ENCODE measurements around the gene KIT.

KIT gene

DNA sequence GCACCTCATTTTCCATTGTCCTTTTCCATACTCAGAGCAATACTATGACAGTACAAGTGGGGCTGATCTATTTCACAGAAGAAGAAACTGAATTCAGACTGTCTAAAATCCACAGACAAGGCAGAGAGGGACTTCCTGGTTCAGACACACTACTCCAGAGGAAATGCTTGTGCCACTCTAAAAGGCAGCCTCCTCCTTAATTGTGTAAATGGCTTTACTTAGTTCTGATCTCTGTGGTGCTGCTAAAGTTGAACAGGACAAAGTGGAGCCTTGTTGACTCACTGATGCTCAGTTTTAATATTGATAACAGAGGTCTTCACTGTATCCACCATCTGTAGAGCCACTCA is 122.4 kb downstream of the KIT start:
- H3K27me3 ChIP-seq (ENCODE audit: insufficient read depth, low read length): no peaks in the 10 kb centered on the region
- H3K36me3 ChIP-seq (ENCODE audit: insufficient read depth, low read length): no peaks in the 10 kb centered on the region
- no peak overlapping the region for H3K9ac ChIP-seq (ENCODE audit: low read length)
- no peak overlapping the region for H3K4me2 ChIP-seq (ENCODE audit: low read length)
- H4K20me1 ChIP-seq (ENCODE audit: insufficient read depth, low read length): no peaks in the 10 kb centered on the region
- no peaks in the 10 kb centered on the region for H3K9me2 ChIP-seq (ENCODE audit: low read depth, low read length)
- H3K4me1 ChIP-seq (ENCODE audit: insufficient read depth, low read length, severe bottlenecking): no peaks in the 10 kb centered on the region
- no peak overlapping the region for H2AFZ ChIP-seq (ENCODE audit: low read length)
- no peak for TF ChIP-seq EZH2 (IDR thresholded peaks at IDR 0.05; ENCODE audit: borderline replicate concordance, low read length)
- TF ChIP-seq, protein P1, sequence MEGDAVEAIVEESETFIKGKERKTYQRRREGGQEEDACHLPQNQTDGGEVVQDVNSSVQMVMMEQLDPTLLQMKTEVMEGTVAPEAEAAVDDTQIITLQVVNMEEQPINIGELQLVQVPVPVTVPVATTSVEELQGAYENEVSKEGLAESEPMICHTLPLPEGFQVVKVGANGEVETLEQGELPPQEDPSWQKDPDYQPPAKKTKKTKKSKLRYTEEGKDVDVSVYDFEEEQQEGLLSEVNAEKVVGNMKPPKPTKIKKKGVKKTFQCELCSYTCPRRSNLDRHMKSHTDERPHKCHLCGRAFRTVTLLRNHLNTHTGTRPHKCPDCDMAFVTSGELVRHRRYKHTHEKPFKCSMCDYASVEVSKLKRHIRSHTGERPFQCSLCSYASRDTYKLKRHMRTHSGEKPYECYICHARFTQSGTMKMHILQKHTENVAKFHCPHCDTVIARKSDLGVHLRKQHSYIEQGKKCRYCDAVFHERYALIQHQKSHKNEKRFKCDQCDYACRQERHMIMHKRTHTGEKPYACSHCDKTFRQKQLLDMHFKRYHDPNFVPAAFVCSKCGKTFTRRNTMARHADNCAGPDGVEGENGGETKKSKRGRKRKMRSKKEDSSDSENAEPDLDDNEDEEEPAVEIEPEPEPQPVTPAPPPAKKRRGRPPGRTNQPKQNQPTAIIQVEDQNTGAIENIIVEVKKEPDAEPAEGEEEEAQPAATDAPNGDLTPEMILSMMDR (IDR thresholded peaks at IDR 0.05; ENCODE audit: low read length): no peak
- no peaks in the 10 kb centered on the region for H3K79me2 ChIP-seq (ENCODE audit: insufficient read depth, low read length)
- no peaks in the 10 kb centered on the region for H3F3A ChIP-seq (ENCODE audit: insufficient read depth, low read length)
- no peak overlapping the region for H3K4me3 ChIP-seq (ENCODE audit: low read depth, low read length, poor library complexity, severe bottlenecking)
- no peak overlapping the region for H3K27ac ChIP-seq (ENCODE audit: low read depth, low read length, poor library complexity, severe bottlenecking)
- H3K9me3 ChIP-seq (ENCODE audit: low read length): no peaks in the 10 kb centered on the region

DNA sequence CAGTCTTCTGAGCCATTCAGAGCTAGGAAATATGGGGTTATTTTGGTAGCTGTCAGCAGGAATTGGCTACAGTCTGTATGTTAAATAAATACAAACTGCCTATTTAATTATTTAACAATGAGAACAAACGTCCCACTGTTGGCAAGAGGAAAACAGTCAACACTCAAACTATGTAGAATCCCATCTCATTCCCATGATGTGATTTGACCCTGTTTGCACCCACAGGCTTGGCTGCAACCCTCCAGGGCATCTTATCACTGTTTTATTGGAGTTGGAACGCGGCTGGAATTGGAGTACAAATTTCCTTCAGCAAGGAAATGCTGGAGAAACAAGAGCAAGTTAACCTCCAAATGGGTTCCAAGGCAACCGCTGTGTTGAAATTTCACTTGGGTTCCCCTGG is 124.0 kb downstream of the KIT start:
- H3K9me3 ChIP-seq (ENCODE audit: low read length): no peaks in the 10 kb centered on the region
- H4K20me1 ChIP-seq (ENCODE audit: insufficient read depth, low read length): no peaks in the 10 kb centered on the region
- no peaks in the 10 kb centered on the region for H3K9me2 ChIP-seq (ENCODE audit: low read depth, low read length)
- H3K79me2 ChIP-seq (ENCODE audit: insufficient read depth, low read length): no peaks in the 10 kb centered on the region
- no peaks in the 10 kb centered on the region for H3K27me3 ChIP-seq (ENCODE audit: insufficient read depth, low read length)
- H3K27ac ChIP-seq (ENCODE audit: low read depth, low read length, poor library complexity, severe bottlenecking): no peak overlapping the region
- H3K36me3 ChIP-seq (ENCODE audit: insufficient read depth, low read length): no peaks in the 10 kb centered on the region
- TF ChIP-seq, protein P1 (IDR thresholded peaks at IDR 0.05; ENCODE audit: low read length): no peak
- no peak for TF ChIP-seq EZH2 (IDR thresholded peaks at IDR 0.05; ENCODE audit: borderline replicate concordance, low read length)
- H2AFZ ChIP-seq (ENCODE audit: low read length): no peak overlapping the region
- H3F3A ChIP-seq (ENCODE audit: insufficient read depth, low read length): no peaks in the 10 kb centered on the region
- no peaks in the 10 kb centered on the region for H3K4me1 ChIP-seq (ENCODE audit: insufficient read depth, low read length, severe bottlenecking)
- no peak overlapping the region for H3K4me3 ChIP-seq (ENCODE audit: low read depth, low read length, poor library complexity, severe bottlenecking)
- H3K4me2 ChIP-seq (ENCODE audit: low read length): no peak overlapping the region
- no peak overlapping the region for H3K9ac ChIP-seq (ENCODE audit: low read length)

DNA sequence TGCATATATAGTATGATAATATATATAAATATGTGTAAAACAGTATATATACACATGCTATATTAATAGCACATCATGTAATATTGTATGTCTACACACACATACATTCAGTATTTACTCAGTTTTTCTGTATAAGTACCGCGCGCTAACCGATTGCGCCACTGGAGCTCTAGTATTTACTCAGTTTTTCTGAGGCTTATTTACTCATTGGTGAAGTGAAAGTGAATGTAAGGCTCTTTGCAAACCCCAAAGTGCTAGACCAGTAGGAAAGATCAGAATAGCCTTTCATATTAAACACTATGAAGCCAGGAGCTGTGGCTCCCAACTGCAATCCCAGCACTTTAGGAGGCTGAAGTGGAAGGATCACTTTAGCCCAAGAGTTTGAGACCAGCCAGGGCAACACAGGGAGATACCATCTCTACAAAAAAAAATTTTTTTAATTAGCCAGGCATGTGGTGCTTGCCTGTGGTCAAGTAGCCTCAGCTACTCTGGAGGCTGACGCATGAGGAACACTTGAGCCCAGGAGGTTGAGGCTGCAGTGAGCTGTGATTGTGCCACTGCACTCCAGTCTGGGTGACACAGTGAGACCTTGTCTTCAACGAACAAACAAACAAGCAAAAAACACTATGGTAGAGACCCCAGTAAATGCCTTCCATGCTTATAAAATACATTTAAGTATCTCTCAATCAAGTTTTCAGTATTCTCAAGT is 125.8 kb downstream of the KIT start:
- Histone ChIP-seq H3K4me2 (ENCODE audit: low read length) (no peak overlapping the region), H2AFZ (ENCODE audit: low read length) (no peak overlapping the region), H3K36me3 (ENCODE audit: insufficient read depth, low read length) (no peaks in the 10 kb centered on the region), H3K9ac (ENCODE audit: low read length) (no peak overlapping the region), H3K9me2 (ENCODE audit: low read depth, low read length) (no peaks in the 10 kb centered on the region), H4K20me1 (ENCODE audit: insufficient read depth, low read length) (no peaks in the 10 kb centered on the region), H3K27me3 (ENCODE audit: insufficient read depth, low read length) (no peaks in the 10 kb centered on the region), H3K79me2 (ENCODE audit: insufficient read depth, low read length) (no peaks in the 10 kb centered on the region), H3K4me3 (ENCODE audit: low read depth, low read length, poor library complexity, severe bottlenecking) (no peak overlapping the region), H3K4me1 (ENCODE audit: insufficient read depth, low read length, severe bottlenecking) (no peaks in the 10 kb centered on the region), H3F3A (ENCODE audit: insufficient read depth, low read length) (no peaks in the 10 kb centered on the region), H3K27ac (ENCODE audit: low read depth, low read length, poor library complexity, severe bottlenecking) (no peak overlapping the region), H3K9me3 (ENCODE audit: low read length) (no peaks in the 10 kb centered on the region)
- TF ChIP-seq, protein P1 (IDR thresholded peaks at IDR 0.05; ENCODE audit: low read length): no peak
- TF ChIP-seq EZH2 (IDR thresholded peaks at IDR 0.05; ENCODE audit: borderline replicate concordance, low read length): no peak

Measured in OCI-LY1 (cell line).